H1 (cell line): Measurements from ENCODE around the gene EEF1G. TPM values are rescaled to one million over a fixed set of nuclear protein-coding genes. Genes with fewer than 3 reads are reported as not detected.

ENCODE experiments used
- CTCF ChIA-PET: fragments of 300-600 bp; sonication (Branson Sonifier 250); formaldehyde crosslinking; loops from one replicate; lab custom pipeline; 2021; ENCODE audit not compliant: partially characterized antibody; lab: Charles Lee
- POLR2A ChIA-PET: fragments of 300-600 bp; sonication (Branson Sonifier 250); formaldehyde crosslinking; loops from one replicate; lab custom pipeline; 2021; ENCODE audit warnings: inconsistent platforms; ENCODE audit not compliant: partially characterized antibody; lab: Charles Lee
- DNase-seq, 2 experiments: peaks; one replicate each; pipeline versions ENCODE4 v3.0.0 to v3.0.0-alpha.2; 2010 to 2022; ENCODE audit warnings: low spot score in 2 of 2, low read depth in 1 of 2, mixed read lengths in 1 of 2
- FAIRE-seq: peaks from 2 replicates; lab custom pipeline; 2011; peaks lifted over from hg19 to GRCh38; lab: Jason Lieb, UNC
- H2AFZ ChIP-seq: 2 replicates; pipeline ENCODE4 v1.8.1; 2012; ENCODE audit warnings: low read length, inconsistent platforms
- H2AK5ac ChIP-seq: 2 replicates; pipeline ENCODE4 v1.6.1; 2013; ENCODE audit warnings: low read depth, low read length
- H2BK120ac ChIP-seq: replicated peaks from 2 replicates; pipeline ENCODE3; 2013; ENCODE audit warnings: low read depth, low read length, inconsistent platforms
- H2BK12ac ChIP-seq: 2 replicates; pipeline ENCODE4 v1.6.1; 2013; ENCODE audit warnings: low read depth, low read length
- H2BK15ac ChIP-seq: 2 replicates; pipeline ENCODE4 v1.6.1; 2013; ENCODE audit warnings: low read length
- H2BK20ac ChIP-seq: 2 replicates; pipeline ENCODE4 v1.6.1; 2013; ENCODE audit warnings: low read length
- H2BK5ac ChIP-seq: 2 replicates; pipeline ENCODE4 v1.6.1; 2013; ENCODE audit warnings: low read depth, low read length
- H3K14ac ChIP-seq: 2 replicates; pipeline ENCODE4 v1.6.1; 2013; ENCODE audit warnings: inconsistent platforms; ENCODE audit not compliant: insufficient read length
- H3K18ac ChIP-seq: 2 replicates; pipeline ENCODE4 v1.6.1; 2013; ENCODE audit warnings: low read length; ENCODE audit errors: extremely low read depth
- H3K23ac ChIP-seq: 2 replicates; pipeline ENCODE4 v1.6.1; 2013; ENCODE audit warnings: inconsistent platforms; ENCODE audit not compliant: insufficient read length
- H3K23me2 ChIP-seq: 2 replicates; pipeline ENCODE4 v1.6.1; 2013; ENCODE audit warnings: low read depth, low read length
- H3K27ac ChIP-seq: 2 replicates; pipeline ENCODE4 v1.6.1; 2011; ENCODE audit warnings: low read depth, low read length, inconsistent platforms
- H3K27me3 ChIP-seq, 4 experiments: replicated peaks in 1 of 4; 1 replicate in 1 of 4; 2 replicates in 3 of 4; pipeline versions ENCODE4 v1.6.1 to v1.8.1; 2011 to 2013; ENCODE audit warnings: low read length in 3 of 4, mild to moderate bottlenecking in 3 of 4, inconsistent platforms in 2 of 4, mixed read lengths in 2 of 4, moderate library complexity in 1 of 4; ENCODE audit not compliant: control insufficient read depth in 3 of 4, insufficient read depth in 3 of 4; ENCODE audit errors: extremely low read depth in 1 of 4
- H3K36me3 ChIP-seq, 4 experiments: 2 replicates each; pipeline versions ENCODE4 v1.6.1 to v1.8.1; 2011 to 2013; ENCODE audit warnings: mild to moderate bottlenecking in 4 of 4, low read length in 3 of 4, moderate library complexity in 2 of 4, control low read depth in 1 of 4, inconsistent platforms in 1 of 4; ENCODE audit not compliant: insufficient read depth in 4 of 4, control insufficient read depth in 2 of 4
- H3K4ac ChIP-seq: replicated peaks from 2 replicates; pipeline ENCODE3; 2013; ENCODE audit warnings: low read length, low read depth, mixed read lengths, inconsistent platforms; ENCODE audit not compliant: insufficient read length
- H3K4me1 ChIP-seq, 4 experiments: replicated peaks in 1 of 4; 1 replicate in 1 of 4; 2 replicates in 3 of 4; pipeline versions ENCODE4 v1.6.1 to v1.8.1; 2011 to 2013; ENCODE audit warnings: low read length in 3 of 4, inconsistent platforms in 2 of 4, mixed read lengths in 1 of 4; ENCODE audit not compliant: insufficient read depth in 4 of 4, control insufficient read depth in 3 of 4
- H3K4me2 ChIP-seq, 2 experiments: 2 replicates each; pipeline versions ENCODE4 v1.6.1 to v1.8.1; 2011 to 2013; ENCODE audit warnings: low read depth in 2 of 2, low read length in 2 of 2, control low read depth in 1 of 2, inconsistent platforms in 1 of 2, mild to moderate bottlenecking in 1 of 2; ENCODE audit not compliant: insufficient read depth in 1 of 2
- H3K4me3 ChIP-seq, 4 experiments: fragments of 200-600, 300-600 bp in 1 of 4; sonication (generic), shearing (Covaris generic), sonication (Bioruptor Twin) in 1 of 4; 2 replicates each; pipeline versions ENCODE4 v1.5.1 to v1.8.1; 2011 to 2016; ENCODE audit warnings: low read length in 4 of 4, low read depth in 3 of 4, control low read depth in 2 of 4, inconsistent platforms in 2 of 4, mild to moderate bottlenecking in 2 of 4, mixed read lengths in 1 of 4, moderate library complexity in 1 of 4; ENCODE audit not compliant: insufficient read depth in 2 of 4; ENCODE audit errors: extremely low read depth in 1 of 4
- H3K56ac ChIP-seq: replicated peaks from 2 replicates; pipeline ENCODE3; 2013; ENCODE audit warnings: low read depth, mild to moderate bottlenecking, mixed read lengths, low read length, inconsistent platforms; ENCODE audit not compliant: insufficient read length
- H3K79me1 ChIP-seq: 2 replicates; pipeline ENCODE4 v1.6.1; 2013; ENCODE audit warnings: low read depth, low read length, control low read depth
- H3K79me2 ChIP-seq, 2 experiments: 2 replicates each; pipeline versions ENCODE4 v1.6.1 to v1.8.1; 2012 to 2013; ENCODE audit warnings: low read length in 2 of 2, mild to moderate bottlenecking in 2 of 2, inconsistent platforms in 1 of 2; ENCODE audit not compliant: insufficient read depth in 2 of 2, control insufficient read depth in 1 of 2
- H3K9ac ChIP-seq, 4 experiments: replicated peaks in 1 of 4; 1 replicate in 1 of 4; 2 replicates in 3 of 4; pipeline versions ENCODE4 v1.6.1 to v1.8.1; 2011 to 2013; ENCODE audit warnings: low read depth in 3 of 4, low read length in 3 of 4, control low read depth in 2 of 4, mild to moderate bottlenecking in 2 of 4, moderate library complexity in 2 of 4, inconsistent platforms in 1 of 4; ENCODE audit errors: extremely low read depth in 1 of 4
- H3K9me3 ChIP-seq, 2 experiments: 2 replicates each; pipeline versions ENCODE4 v1.6.1 to v1.8.1; 2012 to 2013; ENCODE audit warnings: mild to moderate bottlenecking in 2 of 2, moderate library complexity in 2 of 2, control low read depth in 1 of 2, inconsistent platforms in 1 of 2, low read depth in 1 of 2, low read length in 1 of 2, mixed read lengths in 1 of 2; ENCODE audit not compliant: insufficient read depth in 2 of 2
- H4K20me1 ChIP-seq, 2 experiments: replicated peaks in 1 of 2; 2 replicates each; pipeline versions ENCODE3 to v1.8.1; 2011 to 2013; ENCODE audit warnings: inconsistent platforms in 2 of 2, low read length in 2 of 2, mild to moderate bottlenecking in 1 of 2; ENCODE audit not compliant: insufficient read depth in 2 of 2, control insufficient read depth in 1 of 2
- H4K5ac ChIP-seq: 2 replicates; pipeline ENCODE4 v1.6.1; 2013; ENCODE audit warnings: low read length, low read depth, mixed read lengths, inconsistent platforms; ENCODE audit not compliant: insufficient read length
- H4K8ac ChIP-seq: 2 replicates; pipeline ENCODE4 v1.8.0; 2013; ENCODE audit warnings: mild to moderate bottlenecking, moderate library complexity, low read length, inconsistent platforms; ENCODE audit not compliant: insufficient read depth; ENCODE audit errors: extremely low read depth
- H4K91ac ChIP-seq: replicated peaks from 2 replicates; pipeline ENCODE3; 2013; ENCODE audit warnings: low read length, mixed read lengths, inconsistent platforms; ENCODE audit not compliant: insufficient read length
- CHD2 ChIP-seq: IDR thresholded peaks from 2 replicates; pipeline ENCODE4 v1.6.1; 2012; ENCODE audit warnings: low read length, improper control_type of control experiment
- WGBS, 2 experiments: shearing (Covaris generic) in 1 of 2; methylation state at CpG; one replicate each; pipeline versions ENCODE4 v1.1.6 to v1.1.7; 2013 to 2015; ENCODE audit warnings: low lambda C conversion rate in 2 of 2, mixed read lengths in 2 of 2, inconsistent platforms in 1 of 2, low coverage in 1 of 2, missing lambda C conversion rate in 1 of 2; ENCODE audit not compliant: insufficient replicate concordance in 2 of 2, insufficient coverage in 1 of 2, insufficient read length in 1 of 2; ENCODE audit errors: extremely low coverage in 1 of 2, missing lambda C conversion rate in 1 of 2; 5-methylcytosine and 5-hydroxymethylcytosine counted together
- polyA plus RNA-seq, 7 experiments: library from polyadenylated mRNA; depleted of rRNA in 3 of 7; stranded (reverse) in 5 of 7; unstranded in 2 of 7; fragments of >200 nt in 5 of 7; fragments of 200-250 nt in 2 of 7; gene quantifications; 1 replicate in 5 of 7; 2 replicates in 1 of 7; 4 replicates in 1 of 7; pipeline versions ENCODE4 v1.2.1 to v1.2.3, GENCODE V29; 2011 to 2013; ENCODE audit warnings: missing spikeins in 2 of 7, mixed read lengths in 2 of 7
- total RNA-seq: library from RNA; stranded (reverse); fragmentation: NEBNext Ultra II Directional; extraction: Animal tissue kit (Norgen Biotek cat#: 25700); gene quantifications from 2 replicates; pipeline ENCODE4 v1.2.1, GENCODE V29; 2021

Gene EEF1G
- total and polyA plus RNA-seq, 2 of the 8 experiments (the other 6 are each of a cell fraction or from before 2014, with no cell fraction given) = 1,627 to 1,996 TPM

DNA sequence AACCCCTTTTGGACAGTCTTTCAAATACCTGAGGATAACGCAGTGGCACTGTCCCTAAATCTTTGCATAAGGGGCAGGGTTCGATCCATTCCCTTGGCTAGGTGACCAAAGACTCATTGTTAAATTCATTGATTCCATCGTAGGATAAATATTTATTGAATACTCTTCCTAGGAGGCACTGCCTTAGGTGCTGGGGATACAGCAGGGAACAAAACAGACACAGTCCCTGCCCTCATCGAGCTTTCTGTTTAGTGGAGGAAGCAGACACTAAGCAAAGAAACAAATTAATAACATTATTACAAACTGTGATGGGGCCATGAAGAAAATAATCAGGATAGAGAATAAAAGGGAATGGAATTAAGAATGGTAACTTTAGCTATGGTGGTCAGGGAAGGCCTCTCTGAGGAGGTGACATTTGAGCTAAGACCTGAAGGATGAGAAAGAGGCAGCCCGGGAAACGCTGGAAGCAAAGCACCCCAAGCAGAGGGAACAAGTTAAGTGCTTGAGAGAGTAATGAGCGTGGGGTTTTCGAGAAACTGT, 47.4 kb upstream of the EEF1G start:
- Histone ChIP-seq H2BK12ac (0 out of 2 replicates have a peak overlapping the region, but pooled peaks have one; percentile 27), H3K4me3 (peak overlapping the region; percentile 59 to 87 (median 83)), H4K5ac (peak overlapping the region; percentile 48), H2BK5ac (peak overlapping the region; percentile 71; the same call in 1 of the 2 replicates), H2BK120ac (no peak overlapping the region), H2BK15ac (no peak overlapping the region), H3K4me1 (peaks cover 0 to 5% (median 0%) of the 10 kb centered on the region in 4 experiments; a peak in 1 of 7 replicates), H3K23me2 (peaks cover 4% of the 10 kb centered on the region; the same call in 1 of the 2 replicates), H2AK5ac (no peak overlapping the region), H3K79me1 (no peaks in the 10 kb centered on the region), H3K4me2 (peak overlapping the region; percentile 66 to 68), H3K56ac (peak overlapping the region; percentile 43), H3K36me3 (peaks cover 7 to 11% (median 9%) of the 10 kb centered on the region in 4 experiments), H3K9me3 (no peaks in the 10 kb centered on the region), H3K14ac (no peak overlapping the region), H3K27ac (no peak overlapping the region; the same call in 1 of the 2 replicates), H3K4ac (no peak overlapping the region), H3K79me2 (no peaks in the 10 kb centered on the region), H4K20me1 (no peaks in the 10 kb centered on the region), H2BK20ac (no peak overlapping the region), H2AFZ (no peak overlapping the region), H4K8ac (no peak overlapping the region), H3K23ac (no peak overlapping the region), H3K27me3 (no peaks in the 10 kb centered on the region), H3K18ac (peak overlapping the region; percentile 83), H4K91ac (peak overlapping the region; percentile 44), H3K9ac (peak overlapping the region; percentile 51 to 82 (median 77))
- ChIA-PET POLR2A (interaction anchor here (0.8 to 8.6 kb wide), 34 partner anchors 8 to 220 kb away, joined by 3 to 83 read pairs (median 4); partner anchors contain the start of genes C11orf98, CSKMT, EML3 and GANAB), CTCF (interaction anchor here (0.9 to 3.5 kb wide), 9 partner anchors 8 to 226 kb away, joined by 3 to 25 read pairs (median 4); partner anchors contain the start of genes C11orf98, CSKMT, EML3 and ROM1)
- TF ChIP-seq CHD2 = no peak
- no peak for DNase-seq
- 43% methylated on average over 8 of the region's 8 CpGs; no CpG with 5 or more reads in 1 of the 2 experiments for WGBS, 2 experiments
- FAIRE-seq = no peak
